Left lung (tissue), 10 donors: ENCODE measurements around the gene MUC2. TPM values are rescaled to one million over a fixed set of nuclear protein-coding genes. Genes with fewer than 3 reads are reported as not detected.
A peak's percentile ranks its signal among the peaks of the same experiment; 100 is the strongest.

Experiments used
- ATAC-seq: fragments of 200-7000 bp; cut with Tn5 transposase; one replicate; pipeline ENCODE4 v1.9.1; 2020; ENCODE audit warnings: moderate library complexity
- DNase-seq, 4 donors: peaks; one replicate each; pipeline ENCODE4 v3.0.0-alpha.2; 2013 to 2020
- H3K27ac ChIP-seq, 2 donors: fragments of 200-600 bp; sonication (generic) in 1 of 2; one replicate each; pipeline versions ENCODE4 v1.5.0 to v1.8.0; 2020 to 2021
- H3K27me3 ChIP-seq, 2 donors: fragments of 200-600 bp; sonication (generic) in 1 of 2; one replicate each; pipeline versions ENCODE4 v1.5.0 to v1.8.0; 2020 to 2021
- H3K36me3 ChIP-seq, 2 donors: fragments of 200-600 bp; sonication (generic) in 1 of 2; one replicate each; pipeline versions ENCODE4 v1.5.0 to v1.8.0; 2020 to 2021
- H3K4me1 ChIP-seq, 2 donors: fragments of 200-600 bp; one replicate each; pipeline ENCODE4 v1.8.0; 2021
- H3K4me3 ChIP-seq, 2 donors: fragments of 200-600 bp; sonication (generic) in 1 of 2; one replicate each; pipeline versions ENCODE4 v1.5.0 to v1.8.0; 2020 to 2021; ENCODE audit warnings: mild to moderate bottlenecking in 1 of 2
- H3K9me3 ChIP-seq, 2 donors: fragments of 200-600 bp; sonication (generic) in 1 of 2; one replicate each; pipeline versions ENCODE4 v1.5.0 to v1.8.0; 2020 to 2021
- intact Hi-C, 2 donors: fragments of 100-400 bp; cut with DNase I; formaldehyde crosslinking; loops; one replicate each; pipeline versions ENCODE4 v1.11.2 to v1.14.2; 2022
- polyA plus RNA-seq, 6 donors: library from polyadenylated mRNA; unstranded; fragments of 120-200 nt; gene quantifications; one replicate each; pipeline ENCODE4 v1.2.1, GENCODE V29; 2013; ENCODE audit not compliant: insufficient read length in 6 of 6
- total RNA-seq, 2 donors: library from RNA; stranded (reverse); fragmentation: NEBNext Ultra II Directional; extraction: Animal tissue kit (Norgen Biotek cat#: 25700); gene quantifications; one replicate each; pipeline ENCODE4 v1.2.1, GENCODE V29; 2021
- TF ChIP-seq, protein P1 (sequence below), 2 donors: fragments of 200-600 bp; sonication (generic) in 1 of 2; IDR thresholded peaks; one replicate each; pipeline versions ENCODE4 v1.5.0 to v1.8.0; 2021; ENCODE audit warnings: antibody characterized with exemption in 2 of 2
- donor health status: DM: no; HTN: yes; CAD: no.
- donor health status: DM: no; HTN: no; CAD: no.

The MUC2 gene
- total and polyA plus RNA-seq, 8 donors: 0.02 to 0.03 (median 0.03) TPM; not detected in 3

- TF ChIP-seq, protein P1, sequence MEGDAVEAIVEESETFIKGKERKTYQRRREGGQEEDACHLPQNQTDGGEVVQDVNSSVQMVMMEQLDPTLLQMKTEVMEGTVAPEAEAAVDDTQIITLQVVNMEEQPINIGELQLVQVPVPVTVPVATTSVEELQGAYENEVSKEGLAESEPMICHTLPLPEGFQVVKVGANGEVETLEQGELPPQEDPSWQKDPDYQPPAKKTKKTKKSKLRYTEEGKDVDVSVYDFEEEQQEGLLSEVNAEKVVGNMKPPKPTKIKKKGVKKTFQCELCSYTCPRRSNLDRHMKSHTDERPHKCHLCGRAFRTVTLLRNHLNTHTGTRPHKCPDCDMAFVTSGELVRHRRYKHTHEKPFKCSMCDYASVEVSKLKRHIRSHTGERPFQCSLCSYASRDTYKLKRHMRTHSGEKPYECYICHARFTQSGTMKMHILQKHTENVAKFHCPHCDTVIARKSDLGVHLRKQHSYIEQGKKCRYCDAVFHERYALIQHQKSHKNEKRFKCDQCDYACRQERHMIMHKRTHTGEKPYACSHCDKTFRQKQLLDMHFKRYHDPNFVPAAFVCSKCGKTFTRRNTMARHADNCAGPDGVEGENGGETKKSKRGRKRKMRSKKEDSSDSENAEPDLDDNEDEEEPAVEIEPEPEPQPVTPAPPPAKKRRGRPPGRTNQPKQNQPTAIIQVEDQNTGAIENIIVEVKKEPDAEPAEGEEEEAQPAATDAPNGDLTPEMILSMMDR (IDR thresholded peaks at IDR 0.05): no peak
- peaks cover 0 to 2% of the 10 kb centered on the region in 2 donors for H3K9me3 ChIP-seq
- H3K4me3 ChIP-seq: no peak overlapping the region
- H3K27me3 ChIP-seq: peaks cover 0 to 34% of the 10 kb centered on the region in 2 donors
- ATAC-seq: no peak
- intact Hi-C loops: no loop called here
- DNase-seq: no peak
- no peak overlapping the region for H3K27ac ChIP-seq
- no peaks in the 10 kb centered on the region for H3K36me3 ChIP-seq
- peaks cover 0 to 6% of the 10 kb centered on the region in 2 donors for H3K4me1 ChIP-seq
These were observed 16.9 kb upstream of the MUC2 start for GRCh38 chr11:1057806-1058205.

DNA sequence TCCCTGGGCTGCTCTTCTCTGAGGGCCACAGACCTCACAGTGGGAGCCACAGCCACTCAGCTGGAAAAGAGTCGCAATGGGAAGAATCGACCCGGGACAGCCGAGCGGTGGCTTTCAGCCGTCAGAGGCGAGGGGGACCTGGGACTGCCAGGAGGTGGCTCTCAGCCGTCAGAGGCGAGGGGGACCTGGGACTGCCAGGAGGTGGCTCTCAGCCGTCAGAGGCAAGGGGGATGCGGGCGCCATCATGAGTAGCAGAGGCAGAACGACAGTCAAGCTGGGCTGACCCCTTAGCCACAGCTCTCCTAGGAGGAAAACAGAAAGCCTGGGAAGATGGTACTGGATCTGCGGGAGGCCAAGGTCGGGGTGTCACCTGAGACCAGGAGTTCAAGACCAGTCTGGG, 14.9 kb upstream of the MUC2 start:
- ATAC-seq (no peak), DNase-seq (no peak)
- peaks cover 0 to 14% of the 10 kb centered on the region in 2 donors for H3K27me3 ChIP-seq
- H3K4me1 ChIP-seq: no peaks in the 10 kb centered on the region
- H3K36me3 ChIP-seq: no peaks in the 10 kb centered on the region
- no peak overlapping the region for H3K27ac ChIP-seq
- H3K4me3 ChIP-seq: no peak overlapping the region
- H3K9me3 ChIP-seq: peaks cover 0 to 2% of the 10 kb centered on the region in 2 donors
- TF ChIP-seq, protein P1 (IDR thresholded peaks at IDR 0.05): no peak
- intact Hi-C loops: no loop called here

- H3K27ac ChIP-seq: no peak overlapping the region
- ATAC-seq (no peak), DNase-seq (peak in 1 of 4 donors; percentile 25)
These were observed 14.3 kb upstream of the MUC2 start for GRCh38 chr11:1060410-1060809.

GRCh38 chr11:1060852-1061616, 13.6 kb upstream of the MUC2 start:
- no peak overlapping the region for H3K4me3 ChIP-seq
- H3K4me1 ChIP-seq: no peaks in the 10 kb centered on the region
- peaks cover 0 to 9% of the 10 kb centered on the region in 2 donors for H3K27me3 ChIP-seq
- peak in 1 of 4 donors; percentile 33 for DNase-seq
- no peak overlapping the region for H3K27ac ChIP-seq
- peak; percentile 64 for ATAC-seq
- TF ChIP-seq, protein P1 (IDR thresholded peaks at IDR 0.05): no peak
- H3K9me3 ChIP-seq: peaks cover 0 to 2% of the 10 kb centered on the region in 2 donors
- no peaks in the 10 kb centered on the region for H3K36me3 ChIP-seq
- intact Hi-C loops: no loop called here

More at GRCh38 chr11:1060410-1060809, 14.3 kb upstream of the MUC2 start:
- Histone ChIP-seq H3K36me3 (no peaks in the 10 kb centered on the region), H3K27me3 (peaks cover 0 to 13% of the 10 kb centered on the region in 2 donors), H3K9me3 (peaks cover 0 to 2% of the 10 kb centered on the region in 2 donors), H3K4me3 (no peak overlapping the region), H3K4me1 (no peaks in the 10 kb centered on the region)
- intact Hi-C loops: no loop called here
- TF ChIP-seq, protein P1 (IDR thresholded peaks at IDR 0.05): no peak

DNA sequence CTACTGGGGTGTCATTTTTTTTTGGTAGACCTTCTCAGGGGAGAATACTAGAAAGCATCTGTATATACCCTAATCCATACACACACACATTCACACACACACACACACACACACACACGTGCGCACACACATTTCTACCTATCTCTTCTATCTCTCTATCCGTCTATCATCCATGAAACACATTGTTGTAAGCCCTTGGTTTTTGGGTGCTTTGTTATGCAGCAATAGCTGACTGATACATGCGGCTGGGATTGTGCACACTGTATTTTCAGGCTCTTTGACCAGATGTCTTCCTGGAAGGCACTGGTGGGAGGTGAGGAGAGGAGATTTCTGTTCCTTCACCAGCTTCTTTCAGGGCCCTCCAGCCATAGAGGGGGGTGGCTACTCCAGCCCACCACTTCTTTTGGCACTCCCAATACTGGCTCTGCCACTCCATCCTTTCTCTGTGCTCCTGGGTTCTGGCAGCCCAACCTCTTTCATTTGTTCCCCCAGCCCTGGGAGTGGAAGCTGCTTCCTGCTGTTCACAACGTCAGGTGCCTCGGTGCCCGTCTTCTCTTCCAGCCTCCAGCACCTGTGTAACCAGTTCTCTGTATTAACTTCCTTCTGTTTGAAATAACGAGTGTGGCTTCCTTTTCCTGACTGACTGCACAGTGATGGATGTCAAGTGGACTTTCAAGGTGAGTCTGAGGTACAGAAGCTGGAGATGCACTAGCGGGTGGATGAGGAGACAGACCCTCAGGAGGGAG, 12.4 kb upstream of the MUC2 start:
- intact Hi-C loops: no loop called here

More for the DNA sequence above, 12.4 kb upstream of the MUC2 start:
- no peak overlapping the region for H3K4me3 ChIP-seq
- H3K27me3 ChIP-seq: no peaks in the 10 kb centered on the region
- H3K9me3 ChIP-seq: peaks cover 0 to 2% of the 10 kb centered on the region in 2 donors
- ATAC-seq: no peak
- no peaks in the 10 kb centered on the region for H3K36me3 ChIP-seq
- H3K27ac ChIP-seq: no peak overlapping the region
- TF ChIP-seq, protein P1 (IDR thresholded peaks at IDR 0.05): no peak
- H3K4me1 ChIP-seq: no peaks in the 10 kb centered on the region
- no peak for DNase-seq
